Calu3 (cell line): ENCODE measurements around the gene ATP5ME. TPM values are rescaled to one million over a fixed set of nuclear protein-coding genes. Genes with fewer than 3 reads are reported as not detected.

Experiments used
- BruUV-seq: library from RNA; stranded (reverse); fragments of 400-500 nt; replicated peaks from 2 replicates; lab custom pipeline; 2021; lab: Mats Ljungman, UMichigan
- CTCF ChIA-PET: fragments of 300-600 bp; sonication (Branson Sonifier 250); formaldehyde crosslinking; loops from one replicate; lab custom pipeline; 2022; ENCODE audit warnings: antibody characterized with exemption; lab: Charles Lee
- DNase-seq: peaks from one replicate; pipeline ENCODE4 v3.0.0; 2022
- H3K27ac Mint-ChIP-seq: one replicate; pipeline ENCODE4 v1.8.0; 2022; ENCODE audit warnings: mixed read lengths; ENCODE audit not compliant: unreplicated experiment
- H3K27me3 Mint-ChIP-seq: one replicate; pipeline ENCODE4 v1.8.0; 2022; ENCODE audit warnings: mixed read lengths; ENCODE audit not compliant: unreplicated experiment
- H3K36me3 Mint-ChIP-seq: one replicate; pipeline ENCODE4 v1.8.0; 2022; ENCODE audit warnings: mild to moderate bottlenecking, moderate library complexity, mixed read lengths; ENCODE audit not compliant: insufficient read depth, unreplicated experiment
- H3K4me1 Mint-ChIP-seq: one replicate; pipeline ENCODE4 v1.8.0; 2022; ENCODE audit warnings: mild to moderate bottlenecking, low read depth, mixed read lengths; ENCODE audit not compliant: unreplicated experiment
- H3K4me3 Mint-ChIP-seq: one replicate; pipeline ENCODE4 v1.8.0; 2022; ENCODE audit warnings: mild to moderate bottlenecking, low read depth, moderate library complexity, mixed read lengths; ENCODE audit not compliant: unreplicated experiment
- H3K9me3 Mint-ChIP-seq: one replicate; pipeline ENCODE4 v1.8.0; 2022; ENCODE audit warnings: low read depth, mixed read lengths; ENCODE audit not compliant: unreplicated experiment
- intact Hi-C: fragments of 100-400 bp; cut with micrococcal nuclease; formaldehyde crosslinking; loops from one replicate; pipeline ENCODE4 v1.10.0; 2022; ENCODE audit not compliant: unreplicated experiment
- total RNA-seq: library from RNA; stranded (reverse); gene quantifications from 2 replicates; pipeline ENCODE4 v1.2.3, GENCODE V29; 2022
- TF ChIP-seq, protein P1 (sequence below): fragments of 200-600 bp; IDR thresholded peaks from one replicate; pipeline ENCODE4 v1.8.0; 2022; ENCODE audit warnings: antibody characterized with exemption; ENCODE audit not compliant: unreplicated experiment

The ATP5ME gene
- total RNA-seq, 1 experiment from 2014 or later = 124 TPM

DNA sequence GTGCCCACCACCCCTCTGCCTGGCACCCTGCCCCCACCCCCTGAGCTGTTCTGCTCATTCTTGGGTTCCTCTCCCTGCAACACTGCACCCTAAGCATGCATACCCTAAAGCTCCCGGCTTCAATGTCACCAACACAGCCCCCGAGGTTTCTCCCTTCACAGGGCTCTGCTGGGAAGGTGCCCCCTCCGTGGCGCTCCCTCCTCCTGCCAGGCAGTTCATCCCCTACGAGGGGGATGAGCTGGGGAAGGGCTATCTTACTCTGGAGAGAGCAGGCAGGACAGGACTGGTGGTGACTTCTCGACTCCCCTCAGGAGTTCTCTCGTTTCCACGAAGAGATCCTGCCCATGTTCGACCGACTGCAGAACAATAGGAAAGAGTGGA is 6.5 kb downstream of the ATP5ME start:
- no peak for DNase-seq
- BruUV-seq = no TSS peak
- H3K9me3 Mint-ChIP-seq = no peaks in the 10 kb centered on the region
- CTCF ChIA-PET = no interaction called here
- H3K27ac Mint-ChIP-seq = no peak overlapping the region
- no peaks in the 10 kb centered on the region for H3K4me1 Mint-ChIP-seq
- TF ChIP-seq, protein P1, sequence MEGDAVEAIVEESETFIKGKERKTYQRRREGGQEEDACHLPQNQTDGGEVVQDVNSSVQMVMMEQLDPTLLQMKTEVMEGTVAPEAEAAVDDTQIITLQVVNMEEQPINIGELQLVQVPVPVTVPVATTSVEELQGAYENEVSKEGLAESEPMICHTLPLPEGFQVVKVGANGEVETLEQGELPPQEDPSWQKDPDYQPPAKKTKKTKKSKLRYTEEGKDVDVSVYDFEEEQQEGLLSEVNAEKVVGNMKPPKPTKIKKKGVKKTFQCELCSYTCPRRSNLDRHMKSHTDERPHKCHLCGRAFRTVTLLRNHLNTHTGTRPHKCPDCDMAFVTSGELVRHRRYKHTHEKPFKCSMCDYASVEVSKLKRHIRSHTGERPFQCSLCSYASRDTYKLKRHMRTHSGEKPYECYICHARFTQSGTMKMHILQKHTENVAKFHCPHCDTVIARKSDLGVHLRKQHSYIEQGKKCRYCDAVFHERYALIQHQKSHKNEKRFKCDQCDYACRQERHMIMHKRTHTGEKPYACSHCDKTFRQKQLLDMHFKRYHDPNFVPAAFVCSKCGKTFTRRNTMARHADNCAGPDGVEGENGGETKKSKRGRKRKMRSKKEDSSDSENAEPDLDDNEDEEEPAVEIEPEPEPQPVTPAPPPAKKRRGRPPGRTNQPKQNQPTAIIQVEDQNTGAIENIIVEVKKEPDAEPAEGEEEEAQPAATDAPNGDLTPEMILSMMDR = no peak
- no peaks in the 10 kb centered on the region for H3K27me3 Mint-ChIP-seq
- H3K36me3 Mint-ChIP-seq = peaks cover 8% of the 10 kb centered on the region
- intact Hi-C loops = no loop called here
- no peak overlapping the region for H3K4me3 Mint-ChIP-seq

DNA sequence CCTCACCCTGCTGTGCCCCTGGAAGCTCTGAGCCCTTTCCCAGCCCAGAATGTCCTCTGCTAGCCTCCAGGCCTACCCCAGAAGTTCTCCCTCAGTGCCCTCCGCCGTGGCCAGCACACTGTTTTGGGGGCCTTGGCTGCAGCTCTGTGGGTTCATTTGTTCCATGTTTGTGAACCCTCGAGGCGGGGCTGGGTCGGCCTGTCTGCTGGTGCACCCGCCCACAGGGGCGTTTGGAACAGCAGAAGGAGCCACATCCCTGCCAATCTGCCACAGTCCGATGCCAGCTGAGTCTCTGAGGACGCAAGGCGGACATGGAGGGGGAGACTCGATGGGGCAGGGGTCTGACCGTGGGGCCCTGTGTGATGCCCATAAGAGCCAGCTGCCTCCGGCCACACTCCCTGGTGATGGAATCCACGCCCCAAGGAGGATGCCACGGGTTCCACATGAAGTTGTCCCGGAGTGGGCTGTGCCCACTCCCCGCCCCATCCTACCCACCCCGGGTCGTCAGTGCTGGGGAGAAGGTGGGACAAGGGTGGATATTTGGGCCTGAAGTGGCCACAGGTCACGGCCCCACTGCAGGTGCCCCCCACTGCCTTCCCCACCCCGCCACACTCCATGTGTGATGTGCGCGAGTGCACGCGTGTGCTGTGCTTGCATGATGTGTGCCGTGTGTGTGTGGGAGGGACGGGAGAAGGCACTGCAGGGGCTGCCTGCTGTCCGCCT is 7.1 kb downstream of the ATP5ME start:
- intact Hi-C loops = no loop called here
- TF ChIP-seq, protein P1 = no peak
- no peaks in the 10 kb centered on the region for H3K27me3 Mint-ChIP-seq
- H3K4me3 Mint-ChIP-seq = no peak overlapping the region
- H3K27ac Mint-ChIP-seq = no peak overlapping the region
- H3K36me3 Mint-ChIP-seq = peaks cover 3% of the 10 kb centered on the region
- BruUV-seq = no TSS peak
- no peak for DNase-seq
- no peaks in the 10 kb centered on the region for H3K4me1 Mint-ChIP-seq
- CTCF ChIA-PET = no interaction called here
- H3K9me3 Mint-ChIP-seq = no peaks in the 10 kb centered on the region

DNA sequence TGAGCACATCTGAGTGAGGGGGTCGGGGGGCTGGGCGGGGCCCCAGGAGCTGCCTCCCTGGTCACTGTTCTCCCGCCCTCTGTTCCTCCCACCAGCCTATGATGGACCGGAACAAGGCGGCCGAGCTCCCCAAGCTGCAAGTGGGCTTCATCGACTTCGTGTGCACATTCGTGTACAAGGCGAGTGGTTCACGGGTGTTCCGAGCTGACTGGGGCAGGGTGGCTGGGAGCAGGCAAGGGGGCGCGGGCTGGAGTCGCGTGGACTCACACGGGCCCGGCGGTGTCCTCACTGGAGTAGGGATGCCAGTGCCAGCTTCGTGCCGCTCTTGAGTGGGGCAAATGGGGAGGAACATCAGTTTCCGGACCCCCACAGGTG is 7.7 kb downstream of the ATP5ME start:
- intact Hi-C loops = no loop called here
- BruUV-seq = no TSS peak
- no peak overlapping the region for H3K4me3 Mint-ChIP-seq
- CTCF ChIA-PET = no interaction called here
- H3K4me1 Mint-ChIP-seq = no peaks in the 10 kb centered on the region
- DNase-seq = no peak
- no peaks in the 10 kb centered on the region for H3K9me3 Mint-ChIP-seq
- no peak overlapping the region for H3K27ac Mint-ChIP-seq
- H3K27me3 Mint-ChIP-seq = no peaks in the 10 kb centered on the region
- H3K36me3 Mint-ChIP-seq = peaks cover 5% of the 10 kb centered on the region
- TF ChIP-seq, protein P1 = no peak

DNA sequence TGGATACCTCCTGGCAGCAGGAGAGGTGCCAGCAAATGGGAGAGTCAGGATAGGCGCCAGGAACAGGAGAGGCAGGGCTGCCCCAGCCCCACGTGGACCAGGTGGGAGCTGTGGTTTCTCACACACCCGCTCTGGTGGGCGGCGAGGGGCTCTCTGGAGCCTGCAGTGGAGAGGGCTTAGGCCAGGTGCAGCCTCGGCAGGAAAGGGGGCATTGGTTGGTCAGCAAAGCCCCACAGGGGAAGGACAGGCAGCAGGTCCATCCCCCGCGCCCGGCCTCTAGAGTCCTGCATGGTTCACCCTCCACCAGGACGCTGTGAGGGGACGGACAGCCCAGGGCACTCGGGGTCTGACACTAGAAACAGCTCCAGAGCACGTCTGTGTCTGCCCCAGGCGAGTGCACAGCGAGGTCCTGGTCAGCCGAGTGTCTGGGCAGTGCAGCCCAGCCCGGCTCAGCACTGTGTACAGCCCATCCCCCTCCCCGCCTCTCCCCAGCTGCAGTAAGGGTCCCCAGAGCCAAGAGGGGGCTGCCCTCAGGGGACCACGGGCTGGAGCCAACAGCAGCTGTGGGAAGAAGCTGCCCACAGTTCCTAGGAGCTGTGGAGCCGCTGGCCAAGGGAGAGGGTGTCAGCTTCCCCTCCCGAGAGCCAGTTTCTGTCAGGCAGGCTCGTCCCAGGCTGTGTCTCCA is 8.2 kb downstream of the ATP5ME start:
- H3K36me3 Mint-ChIP-seq = peaks cover 5% of the 10 kb centered on the region
- no TSS peak for BruUV-seq

More for the DNA sequence above, 8.2 kb downstream of the ATP5ME start:
- TF ChIP-seq, protein P1 = no peak
- H3K27me3 Mint-ChIP-seq = no peaks in the 10 kb centered on the region
- no peaks in the 10 kb centered on the region for H3K4me1 Mint-ChIP-seq
- H3K4me3 Mint-ChIP-seq = no peak overlapping the region
- no peak overlapping the region for H3K27ac Mint-ChIP-seq
- intact Hi-C loops = no loop called here
- no peak for DNase-seq
- peaks cover 1% of the 10 kb centered on the region for H3K9me3 Mint-ChIP-seq
- CTCF ChIA-PET = no interaction called here
